Loucy (cell line): ENCODE data around the gene PDS5B.

Experiments
- CTCF ChIP-seq: fragments of 200-600 bp; sonication (generic); conservative IDR thresholded peaks from 2 replicates; pipeline ENCODE4 v1.5.1; 2014; ENCODE audit warnings: mild to moderate bottlenecking, antibody characterized with exemption, low read length
- EZH2phosphoT487 ChIP-seq: fragments of 200-600 bp; IDR thresholded peaks from 2 replicates; pipeline ENCODE4 v1.6.1; 2018; ENCODE audit warnings: antibody characterized with exemption, mild to moderate bottlenecking, moderate library complexity, borderline replicate concordance

DNA sequence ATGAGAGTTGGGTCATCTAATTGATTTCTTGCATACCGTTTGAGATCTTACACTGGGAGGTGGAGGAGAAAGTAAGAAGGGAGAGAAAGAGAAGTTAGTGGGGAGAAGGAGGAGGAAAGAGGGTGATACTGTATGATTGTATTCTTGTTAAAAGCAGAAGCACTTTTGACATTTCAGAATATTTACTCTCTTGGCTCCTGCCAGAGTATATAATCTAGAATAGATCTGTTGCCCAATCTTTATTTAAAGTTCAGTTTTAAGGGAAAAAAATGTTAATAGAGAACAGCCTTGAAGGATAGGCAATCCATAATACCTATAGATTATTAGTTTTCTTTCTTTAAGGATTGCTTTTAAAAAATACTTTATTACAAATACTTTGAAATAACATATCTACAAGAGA lies 41.5 kb downstream of the PDS5B start:
- TF ChIP-seq CTCF = no peak
- no peak for TF ChIP-seq EZH2phosphoT487
